ENCODE measurements around the gene DPH3.

GRCh38 chr3:16249886-16250285, 14.9 kb downstream of the DPH3 start:
- TF ChIP-seq ZBTB6 (tag by site-specific recombination; IDR thresholded peaks at IDR 0.05) (no peak), ZNF48 (tag by site-specific recombination; IDR thresholded peaks at IDR 0.05) (no peak), CTCF (tag by site-specific recombination; IDR thresholded peaks at IDR 0.05) (no peak)
